ENCODE data around the gene NCBP1.

The NCBP1 gene

GRCh38 chr9:97721396-97721795 lies 87.8 kb downstream of the NCBP1 start:
- no peak for DNase-seq

- no peak for DNase-seq
Observed at GRCh38 chr9:97722331-97722730, 88.7 kb downstream of the NCBP1 start.

All from AML-193 (cell line).